Liver (tissue), 9 donors: ENCODE measurements around the gene FNBP1L. TPM values are rescaled to one million over a fixed set of nuclear protein-coding genes. Genes with fewer than 3 reads are reported as not detected.

ENCODE experiments used
- DNase-seq: peaks from one replicate; pipeline ENCODE4 v3.0.0-alpha.2; 2017; ENCODE audit warnings: low spot score
- H3K27ac ChIP-seq, 2 donors: one replicate each; pipeline ENCODE4 v1.7.0; 2013; ENCODE audit warnings: inconsistent platforms in 2 of 2, low read length in 2 of 2, control low read depth in 1 of 2, low read depth in 1 of 2, mild to moderate bottlenecking in 1 of 2
- H3K27me3 ChIP-seq, 4 donors: one replicate each; pipeline versions ENCODE4 v1.6.1 to v1.7.0; 2013; ENCODE audit warnings: low read length in 3 of 4, inconsistent platforms in 1 of 4, mild to moderate bottlenecking in 1 of 4, moderate library complexity in 1 of 4; ENCODE audit not compliant: control insufficient read depth in 4 of 4, insufficient read depth in 4 of 4
- H3K36me3 ChIP-seq, 4 donors: one replicate each; pipeline versions ENCODE4 v1.6.1 to v1.7.0; 2013; ENCODE audit warnings: low read length in 3 of 4, mild to moderate bottlenecking in 3 of 4, low read depth in 1 of 4, moderate library complexity in 1 of 4; ENCODE audit not compliant: control insufficient read depth in 4 of 4, insufficient read depth in 3 of 4
- H3K4me1 ChIP-seq, 4 donors: one replicate each; pipeline versions ENCODE4 v1.6.1 to v1.7.0; 2013; ENCODE audit warnings: low read length in 3 of 4, mild to moderate bottlenecking in 3 of 4, moderate library complexity in 1 of 4; ENCODE audit not compliant: control insufficient read depth in 4 of 4, insufficient read depth in 4 of 4
- H3K4me3 ChIP-seq, 3 donors: one replicate each; pipeline versions ENCODE4 v1.6.1 to v1.7.0; 2013; ENCODE audit warnings: low read length in 3 of 3, control low read depth in 1 of 3, low read depth in 1 of 3, mild to moderate bottlenecking in 1 of 3
- H3K9ac ChIP-seq, 2 donors: one replicate each; pipeline ENCODE4 v1.7.0; 2013; ENCODE audit warnings: low read length in 2 of 2, mild to moderate bottlenecking in 2 of 2, moderate library complexity in 2 of 2, control low read depth in 1 of 2, low read depth in 1 of 2
- H3K9me3 ChIP-seq, 4 donors: one replicate each; pipeline versions ENCODE4 v1.6.1 to v1.7.0; 2013; ENCODE audit warnings: low read length in 3 of 4; ENCODE audit not compliant: control insufficient read depth in 4 of 4
- EGR1 ChIP-seq, 2 donors: IDR thresholded peaks; 2 replicates each; pipeline ENCODE4 v1.6.1; 2016 to 2018; ENCODE audit warnings: antibody characterized with exemption in 2 of 2, low read depth in 2 of 2
- FOXA1 ChIP-seq: IDR thresholded peaks from 2 replicates; pipeline ENCODE4 v1.6.1; 2016; ENCODE audit warnings: antibody characterized with exemption
- HNF4A ChIP-seq, 2 donors: conservative IDR thresholded peaks; 2 replicates each; pipeline ENCODE4 v1.6.1; 2016; ENCODE audit warnings: antibody characterized with exemption in 2 of 2, mild to moderate bottlenecking in 2 of 2
- HNF4G ChIP-seq: IDR thresholded peaks from 2 replicates; pipeline ENCODE4 v1.6.1; 2016; ENCODE audit warnings: antibody characterized with exemption
- JUND ChIP-seq, 2 donors: IDR thresholded peaks; 2 replicates each; pipeline ENCODE4 v1.6.1; 2016; ENCODE audit warnings: antibody characterized with exemption in 2 of 2
- RAD21 ChIP-seq, 2 donors: IDR thresholded peaks; 2 replicates each; pipeline ENCODE4 v1.6.1; 2016; ENCODE audit warnings: antibody characterized with exemption in 2 of 2, mild to moderate bottlenecking in 2 of 2
- RXRA ChIP-seq, 2 donors: IDR thresholded peaks; 2 replicates each; pipeline ENCODE4 v1.6.1; 2017 to 2018; ENCODE audit warnings: antibody characterized with exemption in 2 of 2, mild to moderate bottlenecking in 1 of 2
- YY1 ChIP-seq: IDR thresholded peaks from 2 replicates; pipeline ENCODE4 v1.6.1; 2016; ENCODE audit warnings: antibody characterized with exemption, mild to moderate bottlenecking
- WGBS: extraction: QIAGEN DNeasy Blood & Tissue Kit; methylation state at CpG from one replicate; pipeline ENCODE4 v1.1.7; 2013; 5-methylcytosine and 5-hydroxymethylcytosine counted together
- polyA plus RNA-seq, 2 donors: library from polyadenylated mRNA; stranded (reverse) in 1 of 2; unstranded in 1 of 2; fragments of 200-250 nt in 1 of 2; fragments of >200 nt in 1 of 2; fragmentation: Nextera tagmentation in 1 of 2; extraction: Ambion mirVana in 1 of 2; gene quantifications; one replicate each; pipeline versions ENCODE4 v1.2.1 to v1.2.3, GENCODE V29; 2013 to 2015
- total RNA-seq, 2 donors: library from RNA; depleted of rRNA; stranded (reverse); fragments of >200 nt; gene quantifications; one replicate each; pipeline ENCODE4 v1.2.3, GENCODE V29; 2014
- TF ChIP-seq, protein P1 (sequence below): fragments of 150-350 bp; IDR thresholded peaks from 2 replicates; pipeline ENCODE4 v1.5.1; 2017; ENCODE audit warnings: improper control_type of control experiment, low read depth, low read length; ENCODE audit not compliant: missing input control
- TF ChIP-seq, protein P2 (sequence below): IDR thresholded peaks from 2 replicates; pipeline ENCODE4 v1.6.1; 2016; ENCODE audit warnings: antibody characterized with exemption
- TF ChIP-seq, protein P3 (sequence below): IDR thresholded peaks from 2 replicates; pipeline ENCODE4 v1.6.1; 2016; ENCODE audit warnings: antibody characterized with exemption, mild to moderate bottlenecking
- donor health status: healthy.
- donor health status: healthy.
- donor health status: healthy.
- donor health status: healthy.
- donor health status: healthy.

The FNBP1L gene
- total and polyA plus RNA-seq, 4 donors: 5.3 to 13.5 (median 8.9) TPM

DNA sequence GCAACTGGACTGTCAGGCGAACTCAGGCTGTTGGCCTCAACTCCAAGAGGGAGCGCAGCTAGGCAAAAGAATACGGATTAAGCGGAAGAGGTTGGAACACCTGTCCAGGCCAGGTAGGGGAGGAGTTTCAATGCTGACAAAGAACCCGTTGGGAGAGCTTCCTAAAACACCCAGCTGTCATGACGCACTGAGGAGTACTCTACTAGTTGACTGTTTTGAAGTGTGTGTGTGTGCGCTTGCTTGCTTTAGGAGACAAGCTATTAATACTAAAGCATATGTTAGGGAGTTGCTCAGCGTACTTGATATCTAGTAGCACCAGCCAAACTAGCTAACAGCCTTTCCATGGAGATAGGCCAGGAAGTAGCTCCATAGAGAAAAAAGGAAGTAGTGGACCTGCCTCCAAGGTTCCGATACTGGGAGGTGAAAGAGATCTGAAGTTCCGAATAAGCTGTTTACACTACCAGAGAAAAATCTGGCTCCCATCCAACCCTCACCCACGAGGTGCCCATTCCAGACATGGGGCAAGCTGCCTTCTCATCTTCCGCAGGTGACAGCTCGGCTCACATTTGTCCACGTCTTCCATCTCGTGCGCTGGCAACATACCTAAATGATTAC, 974 bp upstream of the FNBP1L start:
- DNase-seq: peak; percentile 44
- Histone ChIP-seq H3K4me3 (peak overlapping the region; percentile 36 to 96 (median 92)), H3K27ac (peak overlapping the region; percentile 47 to 56), H3K27me3 (no peaks in the 10 kb centered on the region), H3K4me1 (peaks cover 0 to 15% (median 11%) of the 10 kb centered on the region in 4 donors), H3K36me3 (no peaks in the 10 kb centered on the region), H3K9ac (peak overlapping the region in 1 of 2 donors; percentile 70), H3K9me3 (no peaks in the 10 kb centered on the region)
- TF ChIP-seq, protein P1, sequence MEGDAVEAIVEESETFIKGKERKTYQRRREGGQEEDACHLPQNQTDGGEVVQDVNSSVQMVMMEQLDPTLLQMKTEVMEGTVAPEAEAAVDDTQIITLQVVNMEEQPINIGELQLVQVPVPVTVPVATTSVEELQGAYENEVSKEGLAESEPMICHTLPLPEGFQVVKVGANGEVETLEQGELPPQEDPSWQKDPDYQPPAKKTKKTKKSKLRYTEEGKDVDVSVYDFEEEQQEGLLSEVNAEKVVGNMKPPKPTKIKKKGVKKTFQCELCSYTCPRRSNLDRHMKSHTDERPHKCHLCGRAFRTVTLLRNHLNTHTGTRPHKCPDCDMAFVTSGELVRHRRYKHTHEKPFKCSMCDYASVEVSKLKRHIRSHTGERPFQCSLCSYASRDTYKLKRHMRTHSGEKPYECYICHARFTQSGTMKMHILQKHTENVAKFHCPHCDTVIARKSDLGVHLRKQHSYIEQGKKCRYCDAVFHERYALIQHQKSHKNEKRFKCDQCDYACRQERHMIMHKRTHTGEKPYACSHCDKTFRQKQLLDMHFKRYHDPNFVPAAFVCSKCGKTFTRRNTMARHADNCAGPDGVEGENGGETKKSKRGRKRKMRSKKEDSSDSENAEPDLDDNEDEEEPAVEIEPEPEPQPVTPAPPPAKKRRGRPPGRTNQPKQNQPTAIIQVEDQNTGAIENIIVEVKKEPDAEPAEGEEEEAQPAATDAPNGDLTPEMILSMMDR: no peak
- 33% methylated on average over 16 of the region's 16 CpGs for WGBS

DNA sequence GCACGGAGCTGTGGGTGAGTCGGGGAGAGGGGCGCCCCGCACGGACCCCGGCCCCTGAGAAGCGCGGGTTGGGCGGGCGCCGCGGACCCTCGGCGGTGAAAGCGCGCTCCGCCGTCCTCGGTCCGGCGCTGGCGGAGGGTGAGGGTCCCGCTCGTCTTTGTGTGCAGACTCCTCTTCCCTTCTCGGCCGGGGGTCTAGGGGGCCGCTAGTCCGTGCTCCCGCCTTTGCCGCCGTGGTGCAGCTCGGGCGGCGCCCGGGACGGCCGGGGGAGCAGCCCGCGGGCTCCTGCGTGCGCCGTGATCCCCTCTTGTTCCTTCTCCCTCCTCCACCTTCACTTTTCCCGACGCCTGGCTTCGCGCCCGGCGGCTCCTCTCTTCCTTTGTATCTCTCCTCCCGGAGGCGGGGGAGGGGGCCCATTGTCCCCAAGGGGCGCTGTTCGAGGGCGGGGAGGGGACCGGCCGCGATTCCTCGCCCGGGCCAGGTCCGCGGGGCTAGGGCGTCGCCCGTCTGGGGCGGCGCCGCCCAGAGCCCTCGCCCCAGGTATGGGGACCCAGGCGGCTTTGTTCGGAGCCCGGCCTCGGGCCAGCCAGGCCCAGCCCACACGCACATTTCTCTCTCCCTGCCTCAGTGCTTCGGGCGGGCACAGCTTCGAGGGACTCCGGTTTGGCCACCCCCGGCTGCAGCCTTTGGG, 519 bp downstream of the FNBP1L start:
- DNase-seq: peak; percentile 52
- under 1% methylated on average over 77 of the region's 77 CpGs for WGBS
- H3K9me3 ChIP-seq: no peaks in the 10 kb centered on the region

DNA sequence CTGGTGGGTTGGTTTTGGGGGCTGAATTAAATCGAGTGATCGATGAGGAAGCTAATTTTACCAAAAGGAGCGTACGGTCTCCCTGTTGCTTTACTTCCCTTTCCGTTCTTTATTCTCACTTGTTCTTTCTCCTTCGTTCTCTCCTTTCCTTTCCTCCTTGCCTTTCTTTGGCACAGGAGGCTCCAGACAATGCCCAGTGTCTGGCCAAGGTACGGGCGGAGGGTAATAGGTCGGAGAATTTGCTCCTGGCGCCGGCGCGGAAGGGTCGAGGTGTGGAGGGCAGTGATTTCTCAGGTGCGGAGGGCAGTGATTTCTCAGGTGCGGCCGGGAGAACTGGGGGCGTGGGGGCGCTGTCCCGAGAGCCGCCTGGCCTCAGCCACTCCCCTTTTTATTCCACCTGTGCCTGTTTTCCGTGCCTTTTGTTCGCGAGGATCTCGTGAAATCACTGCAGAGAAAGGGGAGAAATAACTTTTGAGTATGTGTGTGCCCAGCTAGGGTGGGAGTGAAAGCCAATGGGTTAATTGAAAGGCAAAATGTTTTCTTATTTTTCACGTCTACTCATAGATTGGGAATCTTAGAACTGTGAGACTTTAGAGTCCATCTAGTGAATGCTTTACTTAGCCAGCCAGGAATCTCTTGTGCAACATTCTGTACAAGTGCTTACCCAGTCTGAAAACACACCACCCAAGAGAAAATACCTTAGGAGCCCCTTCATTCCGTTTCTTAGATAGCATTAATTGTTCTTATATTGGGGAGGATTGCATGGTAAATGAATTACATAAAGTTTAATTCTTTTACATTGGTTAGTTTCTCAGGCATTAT, 1.3 kb downstream of the FNBP1L start:
- DNase-seq: peak; percentile 43
- TF ChIP-seq YY1 (peak; percentile 16), RAD21 (IDR thresholded peaks at IDR 0.05) (peak in 1 of 2 donors; percentile 3), EGR1 (IDR thresholded peaks at IDR 0.05; ENCODE audit: low read depth in 2 of 2) (no peak), HNF4A (conservative IDR thresholded peaks at IDR 0.05) (peak; percentile 5 to 8), RXRA (IDR thresholded peaks at IDR 0.05) (no peak), FOXA1 (no peak)
- Histone ChIP-seq H3K4me3 (peak overlapping the region; percentile 89 to 96 (median 92)), H3K9ac (peak overlapping the region; percentile 10 to 67), H3K9me3 (no peaks in the 10 kb centered on the region), H3K4me1 (peaks cover 0 to 15% (median 11%) of the 10 kb centered on the region in 4 donors), H3K36me3 (no peaks in the 10 kb centered on the region), H3K27ac (peak overlapping the region; percentile 85 to 88), H3K27me3 (no peaks in the 10 kb centered on the region)
- WGBS: 1% methylated on average over 27 of the region's 27 CpGs

More for the DNA sequence above, 519 bp downstream of the FNBP1L start:
- H3K27me3 ChIP-seq: no peaks in the 10 kb centered on the region
- TF ChIP-seq HNF4G (no peak), RXRA (IDR thresholded peaks at IDR 0.05) (no peak), JUND (IDR thresholded peaks at IDR 0.05) (no peak)
- TF ChIP-seq, protein P2, sequence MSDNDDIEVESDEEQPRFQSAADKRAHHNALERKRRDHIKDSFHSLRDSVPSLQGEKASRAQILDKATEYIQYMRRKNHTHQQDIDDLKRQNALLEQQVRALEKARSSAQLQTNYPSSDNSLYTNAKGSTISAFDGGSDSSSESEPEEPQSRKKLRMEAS: no peak
- TF ChIP-seq, protein P3, sequence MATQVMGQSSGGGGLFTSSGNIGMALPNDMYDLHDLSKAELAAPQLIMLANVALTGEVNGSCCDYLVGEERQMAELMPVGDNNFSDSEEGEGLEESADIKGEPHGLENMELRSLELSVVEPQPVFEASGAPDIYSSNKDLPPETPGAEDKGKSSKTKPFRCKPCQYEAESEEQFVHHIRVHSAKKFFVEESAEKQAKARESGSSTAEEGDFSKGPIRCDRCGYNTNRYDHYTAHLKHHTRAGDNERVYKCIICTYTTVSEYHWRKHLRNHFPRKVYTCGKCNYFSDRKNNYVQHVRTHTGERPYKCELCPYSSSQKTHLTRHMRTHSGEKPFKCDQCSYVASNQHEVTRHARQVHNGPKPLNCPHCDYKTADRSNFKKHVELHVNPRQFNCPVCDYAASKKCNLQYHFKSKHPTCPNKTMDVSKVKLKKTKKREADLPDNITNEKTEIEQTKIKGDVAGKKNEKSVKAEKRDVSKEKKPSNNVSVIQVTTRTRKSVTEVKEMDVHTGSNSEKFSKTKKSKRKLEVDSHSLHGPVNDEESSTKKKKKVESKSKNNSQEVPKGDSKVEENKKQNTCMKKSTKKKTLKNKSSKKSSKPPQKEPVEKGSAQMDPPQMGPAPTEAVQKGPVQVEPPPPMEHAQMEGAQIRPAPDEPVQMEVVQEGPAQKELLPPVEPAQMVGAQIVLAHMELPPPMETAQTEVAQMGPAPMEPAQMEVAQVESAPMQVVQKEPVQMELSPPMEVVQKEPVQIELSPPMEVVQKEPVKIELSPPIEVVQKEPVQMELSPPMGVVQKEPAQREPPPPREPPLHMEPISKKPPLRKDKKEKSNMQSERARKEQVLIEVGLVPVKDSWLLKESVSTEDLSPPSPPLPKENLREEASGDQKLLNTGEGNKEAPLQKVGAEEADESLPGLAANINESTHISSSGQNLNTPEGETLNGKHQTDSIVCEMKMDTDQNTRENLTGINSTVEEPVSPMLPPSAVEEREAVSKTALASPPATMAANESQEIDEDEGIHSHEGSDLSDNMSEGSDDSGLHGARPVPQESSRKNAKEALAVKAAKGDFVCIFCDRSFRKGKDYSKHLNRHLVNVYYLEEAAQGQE: no peak
- H3K4me3 ChIP-seq: peak overlapping the region; percentile 89 to 96 (median 92)
- H3K9ac ChIP-seq: peak overlapping the region; percentile 60 to 67
- peak overlapping the region; percentile 85 to 88 for H3K27ac ChIP-seq
- H3K36me3 ChIP-seq: no peaks in the 10 kb centered on the region
- peaks cover 0 to 15% (median 11%) of the 10 kb centered on the region in 4 donors for H3K4me1 ChIP-seq
